ENCODE measurements around the gene PUS1.
"Not testable (repeated sequence)": the region's sequence is repeated elsewhere in the genome, so short reads cannot be mapped to it uniquely, and the experiment has no call there.

PUS1 gene

DNA sequence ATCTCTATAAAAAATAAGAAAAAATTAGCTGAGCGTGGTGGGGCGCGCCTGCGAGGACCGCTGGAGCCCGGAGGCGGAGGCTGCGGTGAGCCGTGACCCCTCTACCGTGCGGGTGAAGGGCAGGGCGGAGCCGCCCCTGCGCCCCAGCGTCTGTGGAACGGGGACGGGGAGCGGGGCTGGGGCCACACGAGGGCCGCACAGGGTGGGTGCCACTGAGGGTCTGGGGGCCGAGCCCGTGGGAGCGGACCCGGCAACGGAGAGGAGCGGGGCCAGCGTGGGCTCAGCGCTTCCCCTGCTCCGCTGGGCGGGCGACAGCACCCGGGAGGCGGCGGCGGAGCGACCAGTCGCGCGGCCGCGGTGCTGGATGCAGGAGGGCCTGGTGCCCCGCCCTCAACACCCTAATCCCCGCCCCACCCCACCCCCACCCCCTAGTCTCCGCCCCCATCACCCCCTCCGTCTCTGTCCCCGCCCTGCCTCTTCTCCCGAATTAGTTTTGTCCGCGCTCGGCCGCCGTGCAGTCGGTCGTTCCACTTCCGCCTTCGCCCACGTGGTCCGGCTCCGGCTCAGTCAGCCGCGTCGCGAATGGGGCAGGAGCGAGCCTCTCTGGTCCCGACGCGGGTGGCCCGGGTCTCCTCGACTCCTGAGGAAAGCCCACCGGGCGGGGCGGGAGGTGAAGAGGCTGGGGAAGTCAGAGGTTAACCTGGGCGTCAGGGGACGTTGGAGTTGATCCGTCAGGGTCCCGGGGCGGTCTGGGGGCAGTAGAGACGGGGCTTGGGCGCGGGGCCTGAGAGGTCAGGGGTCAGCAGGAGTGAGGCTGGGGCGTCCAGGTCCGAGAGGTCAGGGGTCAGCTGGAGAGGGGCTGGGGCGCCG is at the start of gene PUS1:
TSS of gene PUS1 (plus strand) at position 566 of the 870 bp plus-strand sequence. CDS start 447 bp downstream, outside the sequence.
- DNase-seq, result peak; percentile 76

DNA sequence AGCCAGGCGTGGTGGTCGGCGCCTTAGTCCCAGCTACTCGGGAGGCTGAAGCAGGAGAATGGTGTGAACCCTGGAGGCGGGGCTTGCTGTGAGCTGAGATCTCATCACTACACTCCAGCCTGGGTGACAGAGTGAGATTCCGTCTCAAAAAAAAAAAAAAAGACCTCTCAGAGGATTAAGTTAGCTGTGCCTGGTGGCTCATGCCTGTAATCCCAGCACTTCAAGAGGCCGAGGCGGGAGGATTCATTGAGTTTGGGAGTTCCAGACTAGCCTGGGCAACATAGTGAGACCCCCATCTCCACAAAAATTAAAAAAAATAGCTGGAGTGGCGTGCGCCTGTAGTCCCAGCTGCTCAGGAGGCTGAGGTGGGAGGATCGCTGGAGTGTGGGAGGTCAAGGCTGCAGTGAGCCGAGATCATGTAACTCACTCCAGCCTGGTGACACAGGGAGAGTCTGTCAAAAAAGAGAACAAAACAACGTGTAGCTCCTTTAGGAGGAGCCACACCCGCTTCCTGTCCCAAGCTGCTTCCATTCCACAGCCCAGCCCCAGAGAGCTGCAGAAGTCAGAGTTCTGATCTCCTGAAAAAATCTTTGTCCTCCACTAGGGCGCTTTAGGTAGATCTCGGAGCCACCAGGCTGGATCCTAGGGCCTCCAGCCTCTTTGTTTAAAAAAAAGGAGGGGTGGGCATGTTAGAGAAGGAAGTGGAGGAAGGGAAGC is 46.1 kb upstream of the PUS1 start:
- no peak for DNase-seq

DNA sequence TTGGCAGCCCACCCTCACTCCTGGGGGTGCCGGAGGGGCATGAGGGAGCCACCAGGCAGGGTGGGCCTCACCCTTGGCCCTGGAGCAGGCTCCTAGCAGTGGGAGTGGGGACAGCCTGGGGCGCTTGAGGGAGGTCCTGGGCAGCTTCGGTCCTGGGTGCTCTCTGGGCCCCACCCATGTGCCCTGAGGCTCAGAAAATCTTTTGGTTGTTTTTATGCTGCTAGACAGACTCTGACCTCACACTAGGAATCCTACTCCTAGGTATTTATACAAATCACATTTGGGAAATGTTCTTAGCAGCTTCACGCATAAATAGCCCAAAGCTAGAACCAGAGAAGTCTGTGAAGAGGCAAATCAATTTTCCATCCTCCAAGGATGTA is 45.6 kb upstream of the PUS1 start:
- DNase-seq, result no peak

DNA sequence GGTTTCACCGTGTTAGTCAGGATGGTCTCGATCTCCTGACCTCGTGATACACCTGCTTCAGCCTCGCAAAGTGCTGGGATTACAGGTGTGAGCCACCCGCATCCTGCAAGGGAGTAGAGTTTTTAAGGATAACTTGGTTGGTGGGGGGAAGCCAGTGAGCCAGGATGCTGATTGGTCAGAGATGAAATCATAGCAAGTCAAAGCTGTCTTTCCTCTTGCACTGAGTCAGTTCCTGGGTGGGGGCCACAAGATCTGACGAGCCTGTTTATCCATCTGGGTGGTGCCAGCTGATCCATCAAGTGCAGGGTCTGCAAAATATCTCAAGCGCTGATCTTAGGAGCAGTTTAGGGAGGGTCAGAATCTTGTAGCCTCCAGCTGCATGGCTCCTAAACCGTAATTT is 44.0 kb upstream of the PUS1 start:
- not testable (repeated sequence) for DNase-seq

DNA sequence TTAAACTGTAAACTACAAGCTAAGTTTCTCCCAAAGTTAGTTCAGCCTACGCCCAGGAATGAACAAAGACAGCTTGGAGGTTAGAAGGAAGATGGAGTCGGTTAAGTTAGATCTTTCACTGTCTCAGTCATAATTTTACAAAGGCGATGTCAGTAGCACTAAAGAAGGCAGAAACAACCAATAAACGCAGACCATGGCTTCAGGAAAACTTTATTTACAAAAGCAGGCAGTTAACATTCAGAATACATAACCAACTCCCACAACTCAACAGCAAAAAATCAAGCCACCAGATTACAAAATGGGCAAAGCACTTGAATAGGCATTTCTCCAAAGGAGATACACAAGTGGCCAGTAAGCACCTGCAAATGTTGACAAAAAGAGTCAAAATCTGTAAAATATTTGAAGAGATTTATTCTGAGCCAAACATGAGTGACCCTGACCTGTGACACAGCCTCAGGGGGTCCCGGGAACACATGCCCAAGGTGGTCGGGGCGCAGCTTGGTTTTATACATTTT is 43.5 kb upstream of the PUS1 start:
- DNase-seq, result no peak

DNA sequence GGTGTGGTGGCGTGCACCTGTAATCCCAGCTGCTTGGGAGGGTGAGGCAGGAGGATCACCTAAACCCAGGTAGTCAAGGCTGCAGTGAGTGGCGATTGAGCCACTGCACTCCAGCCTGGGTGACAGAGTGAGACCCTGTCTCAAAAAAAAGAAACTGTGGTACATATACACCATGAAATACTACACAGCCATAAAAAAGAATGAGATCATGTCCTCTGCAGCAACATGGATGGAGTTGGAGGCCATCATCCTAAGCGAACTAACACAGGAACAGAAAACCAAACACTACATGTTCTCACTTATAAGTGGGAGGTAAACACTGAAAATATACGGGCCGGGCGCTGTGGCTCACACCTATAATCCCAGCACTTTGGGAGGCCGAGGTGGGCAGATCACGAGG is 37.4 kb upstream of the PUS1 start:
- DNase-seq, result not testable (repeated sequence)

DNA sequence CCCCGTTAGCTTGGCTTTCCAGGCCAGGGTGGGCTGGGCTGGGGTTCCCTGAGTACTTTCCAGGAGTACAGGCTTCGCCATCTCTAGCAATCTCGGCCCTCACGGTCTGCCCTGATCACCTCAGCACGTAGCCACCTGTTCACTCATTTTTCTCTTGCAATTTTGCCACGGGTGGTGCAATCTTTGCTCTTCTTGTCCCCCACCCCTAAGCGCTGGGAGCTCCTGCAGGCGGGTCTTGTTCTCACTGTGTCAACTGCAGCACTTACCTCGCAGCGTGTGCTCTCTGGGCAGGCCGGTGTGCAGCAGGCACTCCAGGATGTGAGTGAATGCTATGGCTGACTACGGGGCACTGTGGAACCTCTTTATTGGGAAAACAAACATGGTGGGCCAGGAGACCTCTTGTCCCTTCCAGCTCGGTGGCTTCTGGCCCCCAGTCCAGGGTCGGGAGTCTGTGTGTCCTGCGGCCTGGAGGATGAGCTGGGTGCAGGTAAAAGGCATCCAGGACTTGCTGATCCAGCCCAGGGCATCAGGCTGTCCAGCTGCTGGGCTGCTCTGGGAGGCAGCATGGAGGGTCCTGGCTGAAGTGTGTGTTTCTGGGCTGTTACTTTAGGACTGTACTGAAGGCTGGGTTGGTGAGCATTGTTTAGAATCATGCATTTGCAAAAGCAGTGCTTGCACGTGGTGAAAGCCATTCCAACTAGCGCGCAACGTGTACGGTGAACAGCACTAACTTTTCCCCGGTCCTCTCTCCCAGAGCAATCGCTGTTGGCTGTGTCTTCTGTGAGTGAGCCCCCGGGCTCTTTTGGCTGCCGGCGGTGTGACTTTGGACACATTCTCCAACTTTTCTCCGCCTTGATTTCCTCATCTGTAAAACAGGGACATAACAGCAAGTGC is 36.1 kb upstream of the PUS1 start:
- DNase-seq, result no peak

DNA sequence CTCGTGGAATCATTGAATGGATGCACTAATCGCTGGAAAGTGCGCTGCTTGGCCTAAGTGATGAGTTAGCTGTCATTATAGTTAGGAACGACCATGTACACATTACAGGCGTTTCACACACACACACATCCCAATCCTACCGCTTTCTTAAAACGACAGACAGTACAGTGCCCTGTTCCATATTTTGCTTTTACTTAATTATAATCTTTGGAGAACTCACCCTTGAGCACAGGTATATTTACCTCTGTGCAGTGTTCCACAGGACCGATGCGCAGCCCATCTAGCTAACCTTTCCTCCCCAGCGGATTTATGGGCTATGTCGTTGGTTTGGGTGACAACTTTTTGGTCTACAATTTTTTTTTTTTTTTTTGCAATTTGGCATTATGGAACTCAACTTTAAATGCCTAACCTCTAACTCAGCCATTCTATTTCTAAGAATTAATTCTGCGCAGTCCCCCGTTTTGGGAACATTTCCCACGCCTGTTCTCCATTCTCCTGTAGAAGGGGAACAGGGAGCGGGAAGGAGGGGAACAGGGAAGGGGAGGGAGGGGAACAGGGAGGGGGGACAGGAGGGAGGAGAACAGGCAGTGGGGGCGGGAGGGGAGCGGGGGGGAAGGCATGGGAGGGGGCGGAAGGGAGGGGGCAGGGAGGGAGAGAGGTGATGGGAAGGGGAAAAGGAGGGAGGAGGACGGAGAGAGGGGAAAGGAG is 35.3 kb upstream of the PUS1 start:
- no peak for DNase-seq

DNA sequence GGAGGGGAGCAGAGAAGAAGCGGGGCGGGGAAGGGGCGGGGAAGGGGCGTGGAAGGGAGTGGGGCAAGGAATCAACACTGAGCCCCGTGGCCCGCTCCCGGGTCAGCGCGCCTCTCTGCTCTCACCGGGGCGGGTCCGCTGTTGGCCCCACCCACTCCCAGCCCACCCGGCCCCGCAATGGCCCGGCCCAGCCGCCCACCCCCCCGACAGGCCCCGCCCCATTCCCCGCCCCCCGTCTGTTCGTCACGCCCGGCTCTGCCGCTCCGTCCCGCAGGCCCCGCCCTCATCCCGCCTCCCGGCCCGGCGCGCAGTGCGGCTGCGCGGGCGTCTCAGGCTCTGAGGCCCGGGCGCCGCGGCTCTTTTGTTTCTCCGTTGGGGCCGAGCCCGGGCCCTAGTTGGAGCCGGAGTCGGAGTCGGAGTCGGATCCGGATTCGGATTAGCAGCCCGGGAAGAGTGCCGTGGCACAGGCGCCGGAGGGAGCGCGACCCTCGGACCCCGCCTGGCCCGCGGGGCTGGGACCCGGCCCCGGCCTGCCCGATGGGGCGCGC is 34.7 kb upstream of the PUS1 start, which contains the start of gene ULK1:
TSS of gene ULK1 (plus strand) at position 310 of the 548 bp plus-strand sequence. CDS start 380 bp downstream, outside the sequence.
- DNase-seq, result peak; percentile 73

DNA sequence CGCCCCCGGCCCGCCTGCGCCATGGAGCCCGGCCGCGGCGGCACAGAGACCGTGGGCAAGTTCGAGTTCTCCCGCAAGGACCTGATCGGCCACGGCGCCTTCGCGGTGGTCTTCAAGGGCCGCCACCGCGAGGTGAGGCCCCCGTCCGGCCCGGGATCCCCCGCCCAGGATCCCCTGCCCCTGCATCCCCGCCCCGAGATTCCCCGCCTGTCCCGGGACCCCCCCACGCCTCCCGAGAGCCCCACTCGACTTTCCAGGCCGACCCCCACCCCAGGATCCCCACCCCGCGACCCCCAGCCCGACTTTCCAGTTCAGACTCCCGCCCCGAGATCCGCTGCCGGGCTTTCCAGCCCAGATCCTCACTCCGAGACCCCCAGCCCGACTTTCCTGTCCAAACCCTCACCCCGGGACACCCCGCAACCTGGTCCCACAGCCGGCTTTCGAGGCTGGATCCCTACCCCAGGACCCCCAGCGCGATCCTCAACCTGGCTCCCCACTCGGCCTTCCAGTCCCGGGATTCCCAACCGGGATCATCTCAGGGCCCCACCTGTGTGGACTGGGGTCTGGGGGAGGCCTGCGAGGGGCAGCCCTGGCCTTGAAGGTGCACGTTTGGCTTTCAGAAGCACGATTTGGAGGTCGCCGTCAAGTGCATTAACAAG is 34.0 kb upstream of the PUS1 start:
- DNase-seq, result no peak

DNA sequence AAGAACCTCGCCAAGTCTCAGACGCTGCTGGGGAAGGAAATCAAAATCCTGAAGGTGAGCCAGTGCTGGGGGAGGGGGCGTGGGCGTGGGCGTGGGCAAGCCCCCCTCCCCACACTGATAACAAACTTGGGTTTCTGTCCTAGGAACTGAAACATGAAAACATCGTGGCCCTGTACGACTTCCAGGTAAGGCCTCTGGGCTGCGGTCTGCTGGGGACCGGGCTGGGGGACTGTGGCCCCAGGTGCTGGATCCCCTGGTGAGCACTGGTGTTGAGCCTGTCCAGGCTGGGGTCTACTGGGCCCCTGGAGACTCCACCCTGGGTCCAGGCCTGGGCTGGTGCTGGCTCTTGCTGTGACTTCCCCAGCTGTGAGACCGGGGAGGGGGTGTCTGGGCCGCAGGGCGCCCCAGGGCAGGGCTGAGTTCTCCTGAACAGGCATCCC is 33.4 kb upstream of the PUS1 start:
- no peak for DNase-seq

DNA sequence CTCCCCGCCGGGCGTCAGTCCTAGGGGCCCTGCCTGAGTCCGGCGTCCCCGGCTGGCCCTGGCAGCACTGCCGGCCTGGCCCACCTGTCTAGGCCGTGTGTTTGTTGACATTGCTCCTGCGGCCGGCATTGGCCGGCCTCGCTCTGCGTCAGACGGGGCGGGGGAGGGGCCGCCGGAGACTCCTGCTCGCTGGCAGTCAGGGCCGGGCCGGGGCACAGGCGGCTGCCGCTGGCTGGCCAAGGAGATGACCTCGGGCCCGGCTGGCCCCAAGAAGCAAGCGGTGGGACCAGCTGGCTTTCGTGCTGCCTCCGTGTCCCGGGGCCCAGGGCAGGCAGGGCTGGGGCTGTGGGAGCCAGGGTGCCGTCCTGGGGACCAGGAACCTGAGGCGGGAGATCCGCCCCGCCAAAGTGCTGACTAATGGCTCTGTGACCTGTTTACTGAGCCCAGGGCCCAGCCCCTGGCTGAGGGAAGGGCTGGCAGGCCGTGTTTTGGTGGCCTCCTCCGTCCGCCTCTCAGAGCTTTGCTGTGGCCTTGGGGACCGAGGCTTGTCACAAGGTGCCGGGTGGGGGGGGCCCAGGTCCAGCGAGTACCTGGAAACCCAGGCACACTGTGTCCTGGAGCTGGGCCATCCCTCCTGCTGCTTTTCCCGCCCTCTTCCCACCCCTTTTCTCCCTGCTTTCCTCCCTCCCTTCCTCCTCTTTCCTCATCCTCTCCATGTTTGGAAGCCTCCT is 32.8 kb upstream of the PUS1 start:
- peak; percentile 65 for DNase-seq

DNA sequence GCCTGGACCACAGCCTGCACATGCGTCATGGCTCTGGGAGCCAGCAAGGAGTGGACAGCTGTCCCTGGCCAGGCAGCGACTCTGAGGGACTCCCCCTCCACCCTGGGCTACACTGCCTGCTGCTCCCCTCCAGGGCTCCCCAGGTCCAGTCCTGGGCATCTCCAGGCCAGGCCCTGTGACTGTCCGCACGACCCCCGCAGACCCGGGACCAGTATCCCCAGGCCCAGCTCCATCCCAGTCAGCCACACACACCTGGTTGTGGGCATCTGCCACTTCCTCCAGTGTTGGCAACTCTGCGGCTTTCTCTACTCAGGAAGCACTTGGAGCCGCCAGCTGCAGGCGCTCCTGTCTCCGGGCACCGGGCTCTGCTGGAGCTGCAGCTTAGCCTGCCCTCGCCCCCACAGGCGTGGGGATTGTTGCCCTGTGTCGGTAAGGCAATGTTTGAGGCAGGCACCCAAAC is 32.2 kb upstream of the PUS1 start:
- peak; percentile 42 for DNase-seq

DNA sequence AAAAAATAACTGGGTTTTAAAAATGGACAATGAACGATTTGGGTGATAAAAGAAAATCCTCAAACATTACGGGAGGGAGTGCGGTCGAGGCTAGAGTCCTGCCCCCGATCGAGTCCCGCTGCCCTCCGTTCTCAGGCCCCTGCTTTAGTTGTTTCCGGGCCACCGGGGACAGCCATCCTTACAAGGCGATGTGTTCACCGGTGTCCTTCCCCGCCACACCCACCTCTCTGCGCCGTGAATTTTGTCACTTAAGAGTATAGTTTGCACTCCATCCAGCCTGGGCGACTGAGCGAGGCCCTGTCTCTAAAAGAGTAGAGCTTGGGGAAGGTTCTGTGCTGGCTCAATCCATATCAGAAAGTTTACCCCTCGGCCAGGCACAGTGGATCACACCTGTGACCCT is 31.8 kb upstream of the PUS1 start:
- DNase-seq, result no peak

DNA sequence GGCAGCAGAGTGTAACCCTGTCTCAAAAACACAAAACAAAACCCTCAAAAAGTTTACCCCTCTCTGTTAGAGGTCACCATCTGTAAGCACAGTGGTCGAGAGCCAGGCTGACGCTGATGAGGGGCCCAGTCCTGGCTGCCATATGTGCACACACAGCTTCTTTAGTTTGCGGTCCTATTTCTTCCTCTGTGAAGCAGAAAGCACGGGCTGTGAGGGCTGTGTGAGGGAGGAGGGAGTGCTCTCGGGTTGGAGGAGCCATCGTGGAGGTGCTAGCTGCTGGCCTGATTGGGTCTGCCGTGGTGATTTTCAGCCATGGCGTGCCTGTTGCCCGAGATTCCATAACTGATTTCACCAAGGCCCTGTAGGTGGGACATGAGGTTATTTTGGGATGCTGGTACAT is 31.2 kb upstream of the PUS1 start:
- DNase-seq, result no peak

DNA sequence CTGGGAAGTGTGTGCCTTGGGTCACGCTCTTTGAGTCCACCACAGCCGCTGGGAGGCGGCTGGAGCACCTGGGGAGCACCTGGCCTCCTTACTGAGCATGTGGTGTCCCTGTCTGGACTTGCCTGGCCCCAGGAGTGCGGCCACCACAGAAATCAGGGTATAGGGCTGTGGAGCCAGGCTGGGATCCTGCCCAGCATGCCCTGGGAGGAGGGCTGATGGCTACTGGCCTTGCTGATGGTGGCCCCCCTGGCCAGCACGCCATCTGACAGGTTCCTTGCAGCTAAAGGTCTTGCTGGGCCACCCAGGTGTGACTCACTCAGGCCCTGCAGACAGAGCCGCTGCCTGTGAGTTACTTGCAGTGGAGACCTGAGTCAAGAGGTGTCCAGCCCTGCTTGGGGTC is 28.7 kb upstream of the PUS1 start:
- no peak for DNase-seq

DNA sequence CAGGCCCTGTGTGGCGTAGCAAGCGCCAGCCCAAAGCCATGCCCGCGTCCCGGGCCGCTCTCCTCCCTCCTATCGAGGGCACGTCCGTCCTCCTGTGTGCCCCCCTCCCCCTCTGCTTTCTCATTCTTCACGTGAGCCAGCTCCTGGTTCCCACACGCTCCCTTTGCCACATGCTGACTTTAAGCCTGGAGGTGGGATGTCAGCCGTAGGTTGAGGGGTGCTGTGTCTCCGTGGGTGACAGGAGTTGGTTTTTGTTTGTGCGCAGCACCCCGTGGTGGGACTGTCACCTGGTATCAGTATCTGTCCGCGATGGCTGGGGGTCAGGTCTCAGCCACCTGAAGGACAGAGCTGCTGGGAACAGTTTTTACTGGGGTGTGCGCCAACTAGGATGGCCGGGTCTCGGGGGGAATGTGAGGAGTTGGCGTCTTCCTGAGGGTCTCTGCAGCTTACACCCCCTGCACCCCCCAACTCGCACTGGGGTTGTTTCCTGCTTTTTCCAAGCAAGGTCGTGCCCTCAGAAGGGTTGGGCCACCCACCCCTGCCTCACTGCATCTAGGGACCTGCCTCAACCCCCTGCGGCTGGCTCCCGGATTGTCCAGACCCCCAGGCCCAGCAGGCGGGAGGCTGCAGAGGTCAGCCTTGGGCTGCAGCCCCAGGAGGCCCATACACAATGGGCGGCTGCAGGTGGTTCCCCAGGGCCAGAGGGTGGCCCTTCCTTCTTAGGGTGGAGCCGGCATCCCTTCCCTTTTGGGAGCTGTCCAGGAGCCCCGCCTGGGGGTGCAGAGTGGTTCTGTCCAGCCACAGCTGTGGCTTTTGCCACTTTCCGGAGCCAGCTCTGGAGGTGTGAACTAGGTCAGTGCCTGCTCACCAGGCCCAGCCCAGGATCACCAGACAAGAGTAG is 27.4 kb upstream of the PUS1 start:
- no peak for DNase-seq

DNA sequence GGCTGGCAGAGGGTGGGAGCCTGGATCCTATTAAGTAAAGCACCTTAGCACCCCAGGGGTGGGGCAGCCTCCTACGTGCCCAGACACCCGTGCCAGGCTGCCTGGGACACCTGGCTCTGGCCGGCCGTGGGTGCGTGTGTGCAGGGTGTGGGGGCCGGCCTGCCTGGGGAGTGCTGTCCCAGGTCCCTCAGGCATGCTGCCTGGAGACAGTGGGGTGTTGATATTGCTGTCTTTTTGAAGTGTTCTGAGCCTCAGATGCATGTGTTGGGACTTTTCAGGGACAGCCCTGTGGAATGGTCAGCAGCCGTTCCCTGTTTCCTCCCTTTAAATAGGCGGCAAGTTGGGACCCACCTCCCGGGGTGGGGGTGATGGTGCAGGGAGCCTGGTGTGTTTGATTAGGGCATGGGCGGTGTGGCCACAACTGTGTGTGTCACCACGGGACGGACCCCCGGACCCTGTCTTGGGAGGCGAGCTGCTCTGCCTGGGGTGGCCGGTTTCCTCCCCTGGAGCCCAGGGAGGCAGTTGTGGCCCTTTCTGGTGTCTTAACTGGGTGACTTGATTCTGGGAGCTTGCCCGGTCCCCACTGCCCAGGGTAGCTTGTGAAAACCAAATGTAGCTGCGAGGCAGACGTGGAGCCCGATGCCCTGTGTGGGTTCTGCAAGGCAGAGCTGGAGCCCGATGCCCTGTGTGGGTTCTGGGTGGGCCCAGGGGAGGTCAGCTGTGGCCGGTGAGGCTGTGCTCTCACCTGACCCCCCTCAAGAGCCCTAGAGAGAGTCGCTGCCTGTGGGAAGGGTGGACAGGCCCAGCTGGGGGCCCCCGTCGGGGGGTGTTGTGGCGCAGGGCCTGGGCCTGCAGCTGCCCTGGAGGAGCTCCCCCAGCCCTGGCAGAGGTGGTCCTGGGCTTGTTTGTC is 26.5 kb upstream of the PUS1 start:
- no peak for DNase-seq
